SU-DHL-6 (cell line): Measurements from ENCODE around the gene MRM2.

Source experiments
- H2AFZ ChIP-seq: fragments of 200-600 bp; sonication (generic); 2 replicates; pipeline ENCODE4 v1.6.1; 2014; ENCODE audit warnings: low read depth, mild to moderate bottlenecking, moderate library complexity, mixed read lengths, antibody characterized with exemption, low read length; ENCODE audit not compliant: severe bottlenecking
- H3F3A ChIP-seq: fragments of 200-600 bp; shearing (Covaris generic); 2 replicates; pipeline ENCODE4 v1.6.0; 2016; ENCODE audit warnings: antibody characterized with exemption, mild to moderate bottlenecking; ENCODE audit not compliant: insufficient read depth
- H3K27ac ChIP-seq: fragments of 200-600 bp; sonication (generic); 2 replicates; pipeline ENCODE4 v1.5.1; 2016; ENCODE audit warnings: low read depth, mild to moderate bottlenecking, low read length, moderate library complexity, mixed read lengths
- H3K27me3 ChIP-seq: fragments of 200-600 bp; sonication (generic), shearing (Covaris generic); 2 replicates; pipeline ENCODE4 v1.6.0; 2014; ENCODE audit warnings: mild to moderate bottlenecking, low read length
- H3K36me3 ChIP-seq: fragments of 200-600 bp; sonication (generic); 2 replicates; pipeline ENCODE4 v1.6.1; 2014; ENCODE audit warnings: mild to moderate bottlenecking, low read length, mixed read lengths
- H3K4me2 ChIP-seq: fragments of 300-600, 200-600 bp; shearing (Covaris generic), sonication (generic); 2 replicates; pipeline ENCODE4 v1.6.0; 2014; ENCODE audit warnings: low read length, low read depth, mild to moderate bottlenecking; ENCODE audit not compliant: poor library complexity, severe bottlenecking
- H3K4me3 ChIP-seq: fragments of 200-600 bp; sonication (generic); 2 replicates; pipeline ENCODE4 v1.5.1; 2014; ENCODE audit warnings: antibody characterized with exemption, low read length, mild to moderate bottlenecking, mixed read lengths; ENCODE audit not compliant: insufficient read depth, poor library complexity, severe bottlenecking
- H3K79me2 ChIP-seq: fragments of 200-600 bp; sonication (generic); 2 replicates; pipeline ENCODE4 v1.6.1; 2014; ENCODE audit warnings: mild to moderate bottlenecking, low read length, moderate library complexity; ENCODE audit not compliant: insufficient read depth
- H3K9ac ChIP-seq: fragments of 200-600 bp; sonication (generic); 2 replicates; pipeline ENCODE4 v1.7.0; 2014; ENCODE audit warnings: mild to moderate bottlenecking, low read length
- H3K9me2 ChIP-seq: fragments of 200-600 bp; sonication (generic); replicated peaks from 2 replicates; pipeline ENCODE4 v1.6.1; 2014; ENCODE audit warnings: low read length; ENCODE audit not compliant: insufficient read depth
- H3K9me3 ChIP-seq: fragments of 200-600 bp; sonication (generic); 2 replicates; pipeline ENCODE4 v1.6.1; 2014; ENCODE audit warnings: low read length, mixed read lengths; ENCODE audit not compliant: insufficient read depth
- H4K20me1 ChIP-seq: fragments of 200-600 bp; sonication (generic); 2 replicates; pipeline ENCODE4 v1.6.1; 2014; ENCODE audit warnings: low read depth, mild to moderate bottlenecking, antibody characterized with exemption, low read length, moderate library complexity, mixed read lengths
- EZH2phosphoT487 ChIP-seq: fragments of 200-600 bp; sonication (generic), shearing (Covaris generic); conservative IDR thresholded peaks from 2 replicates; pipeline ENCODE4 v1.6.1; 2018; ENCODE audit warnings: mild to moderate bottlenecking, antibody characterized with exemption, low read length, moderate library complexity, mixed read lengths
- TF ChIP-seq, protein P1 (sequence below): fragments of 200-600 bp; sonication (generic); IDR thresholded peaks from one replicate; pipeline ENCODE4 v1.5.1; 2017; ENCODE audit warnings: antibody characterized with exemption, mild to moderate bottlenecking, low read length, moderate library complexity; ENCODE audit not compliant: insufficient read depth, poor library complexity, severe bottlenecking

The MRM2 gene

DNA sequence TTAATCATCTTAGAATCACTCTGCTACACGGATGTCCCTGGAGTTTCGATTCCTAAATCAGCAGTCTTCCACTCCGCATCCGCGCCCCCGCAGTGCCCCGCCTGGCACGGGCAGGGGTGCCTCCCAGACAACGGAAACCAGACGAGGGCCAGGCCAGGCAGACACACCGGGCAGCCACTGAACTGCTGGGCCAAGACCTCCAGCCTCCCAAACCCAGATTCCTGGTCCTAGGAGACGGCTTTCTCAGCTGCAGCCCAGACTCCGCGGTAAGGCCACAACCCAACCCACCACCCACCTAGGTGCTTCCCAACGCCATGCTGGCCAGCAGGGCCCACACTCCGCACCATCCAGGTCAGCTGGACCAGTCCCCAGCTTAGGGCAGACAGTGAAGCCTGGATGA is 42.5 kb downstream of the MRM2 start:
- Histone ChIP-seq H3K9me2 (no peaks in the 10 kb centered on the region), H3K4me2 (no peak overlapping the region), H3F3A (no peaks in the 10 kb centered on the region), H4K20me1 (no peaks in the 10 kb centered on the region), H3K9ac (no peak overlapping the region), H3K27ac (no peak overlapping the region), H2AFZ (no peak overlapping the region), H3K36me3 (peaks cover 17% of the 10 kb centered on the region), H3K4me3 (no peak overlapping the region), H3K9me3 (peaks cover 6% of the 10 kb centered on the region; the same call in 1 of the 2 replicates), H3K79me2 (peaks cover 1% of the 10 kb centered on the region; the same call in 1 of the 2 replicates), H3K27me3 (no peaks in the 10 kb centered on the region)
- TF ChIP-seq EZH2phosphoT487, result no peak
- TF ChIP-seq, protein P1, sequence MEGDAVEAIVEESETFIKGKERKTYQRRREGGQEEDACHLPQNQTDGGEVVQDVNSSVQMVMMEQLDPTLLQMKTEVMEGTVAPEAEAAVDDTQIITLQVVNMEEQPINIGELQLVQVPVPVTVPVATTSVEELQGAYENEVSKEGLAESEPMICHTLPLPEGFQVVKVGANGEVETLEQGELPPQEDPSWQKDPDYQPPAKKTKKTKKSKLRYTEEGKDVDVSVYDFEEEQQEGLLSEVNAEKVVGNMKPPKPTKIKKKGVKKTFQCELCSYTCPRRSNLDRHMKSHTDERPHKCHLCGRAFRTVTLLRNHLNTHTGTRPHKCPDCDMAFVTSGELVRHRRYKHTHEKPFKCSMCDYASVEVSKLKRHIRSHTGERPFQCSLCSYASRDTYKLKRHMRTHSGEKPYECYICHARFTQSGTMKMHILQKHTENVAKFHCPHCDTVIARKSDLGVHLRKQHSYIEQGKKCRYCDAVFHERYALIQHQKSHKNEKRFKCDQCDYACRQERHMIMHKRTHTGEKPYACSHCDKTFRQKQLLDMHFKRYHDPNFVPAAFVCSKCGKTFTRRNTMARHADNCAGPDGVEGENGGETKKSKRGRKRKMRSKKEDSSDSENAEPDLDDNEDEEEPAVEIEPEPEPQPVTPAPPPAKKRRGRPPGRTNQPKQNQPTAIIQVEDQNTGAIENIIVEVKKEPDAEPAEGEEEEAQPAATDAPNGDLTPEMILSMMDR, result no peak

DNA sequence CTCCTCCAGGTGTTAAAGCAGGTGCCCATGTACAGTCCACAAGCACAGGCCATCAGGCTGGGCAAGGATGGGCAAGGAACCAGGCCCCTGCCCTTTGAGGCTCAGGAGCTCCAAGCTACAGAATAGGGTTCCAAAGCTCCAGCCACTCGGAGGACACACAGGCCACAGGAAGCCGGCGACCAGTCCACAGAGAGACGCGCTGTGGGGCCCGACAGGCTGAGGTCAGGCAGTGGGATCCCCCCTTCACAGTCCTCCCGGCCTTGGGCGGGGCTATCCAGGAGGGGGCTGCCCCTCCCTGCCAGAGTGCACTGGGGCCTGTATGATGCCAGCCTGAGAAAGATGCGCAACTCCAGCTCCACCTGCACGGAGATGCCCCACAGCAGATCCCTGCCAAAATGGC is 43.2 kb downstream of the MRM2 start:
- TF ChIP-seq, protein P1, result no peak
- TF ChIP-seq EZH2phosphoT487, result no peak
- H3K9me2 ChIP-seq, result no peaks in the 10 kb centered on the region
- peaks cover 5% of the 10 kb centered on the region; the same call in 1 of the 2 replicates for H3K79me2 ChIP-seq
- no peaks in the 10 kb centered on the region for H3F3A ChIP-seq
- no peaks in the 10 kb centered on the region for H3K27me3 ChIP-seq
- H2AFZ ChIP-seq, result no peak overlapping the region
- H3K4me2 ChIP-seq, result no peak overlapping the region
- H3K9me3 ChIP-seq, result peaks cover 6% of the 10 kb centered on the region; the same call in 1 of the 2 replicates
- no peak overlapping the region for H3K9ac ChIP-seq
- no peak overlapping the region for H3K27ac ChIP-seq
- peaks cover 17% of the 10 kb centered on the region for H3K36me3 ChIP-seq
- no peaks in the 10 kb centered on the region for H4K20me1 ChIP-seq
- H3K4me3 ChIP-seq, result no peak overlapping the region

DNA sequence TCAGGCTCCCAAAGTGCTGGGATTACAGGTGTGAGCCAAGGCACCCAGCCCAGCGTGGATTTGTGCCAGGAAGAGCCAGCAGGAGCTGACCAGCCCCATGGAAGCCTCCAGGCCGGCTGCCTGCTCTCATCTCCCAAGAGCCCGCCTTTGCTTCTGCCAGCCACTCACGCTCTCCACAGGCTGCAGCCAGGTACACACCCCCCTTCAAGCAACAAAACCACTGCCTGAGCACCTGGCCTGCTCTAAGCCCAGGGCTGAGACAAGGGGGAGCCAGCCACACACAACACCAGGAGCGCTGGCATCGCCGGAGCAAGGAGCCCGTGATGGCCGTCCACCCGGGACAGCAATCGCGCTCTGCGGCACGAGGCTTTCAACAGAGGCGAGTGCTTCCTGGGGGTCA is 43.8 kb downstream of the MRM2 start:
- no peaks in the 10 kb centered on the region for H3F3A ChIP-seq
- H3K4me3 ChIP-seq, result no peak overlapping the region
- H3K27ac ChIP-seq, result no peak overlapping the region
- no peak overlapping the region for H3K4me2 ChIP-seq
- H3K9me3 ChIP-seq, result peaks cover 6% of the 10 kb centered on the region; the same call in 1 of the 2 replicates
- H2AFZ ChIP-seq, result no peak overlapping the region
- peaks cover 17% of the 10 kb centered on the region for H3K36me3 ChIP-seq
- no peak overlapping the region for H3K9ac ChIP-seq
- H3K27me3 ChIP-seq, result no peaks in the 10 kb centered on the region
- H4K20me1 ChIP-seq, result no peaks in the 10 kb centered on the region
- H3K79me2 ChIP-seq, result peaks cover 5% of the 10 kb centered on the region; the same call in 1 of the 2 replicates
- TF ChIP-seq, protein P1, result no peak
- TF ChIP-seq EZH2phosphoT487, result no peak
- H3K9me2 ChIP-seq, result no peaks in the 10 kb centered on the region
